Endothelial cell of umbilical vein (primary cell): Measurements from ENCODE around the gene PPP2R2C. TPM values are rescaled to one million over a fixed set of nuclear protein-coding genes. Genes with fewer than 3 reads are reported as not detected.

Source experiments
- BruUV-seq: library from RNA; stranded (reverse); fragments of 400-500 nt; replicated peaks from 2 replicates; lab custom pipeline; 2021; lab: Mats Ljungman, UMichigan
- CTCF ChIA-PET: fragments of 300-600, 350-600 bp; sonication (Branson Sonifier 250); formaldehyde crosslinking; loops from one replicate; lab custom pipeline; 2021; ENCODE audit warnings: antibody characterized with exemption, inconsistent platforms; lab: Charles Lee
- POLR2A ChIA-PET: fragments of 300-600, 350-600 bp; sonication (Branson Sonifier 250); formaldehyde crosslinking; loops from one replicate; lab custom pipeline; 2021; ENCODE audit warnings: antibody characterized with exemption, inconsistent platforms; lab: Charles Lee
- DNase-seq: peaks from one replicate; pipeline ENCODE4 v3.0.0-alpha.2; 2011; ENCODE audit warnings: low read depth, low spot score
- FAIRE-seq: peaks from 2 replicates; lab custom pipeline; 2011; peaks lifted over from hg19 to GRCh38; lab: Jason Lieb, UNC
- H2AFZ ChIP-seq: 2 replicates; pipeline ENCODE4 v1.6.0; 2012; ENCODE audit warnings: low read depth, low read length, control low read depth, inconsistent platforms
- H3K27ac ChIP-seq: 2 replicates; pipeline ENCODE4 v1.5.1; 2011; ENCODE audit warnings: low read depth, mild to moderate bottlenecking, control low read depth, low read length, moderate library complexity; ENCODE audit not compliant: insufficient read depth
- H3K27me3 ChIP-seq, 2 experiments: 2 replicates each; pipeline versions ENCODE4 v1.6.0 to v1.6.1; 2011; ENCODE audit warnings: low read length in 2 of 2, mixed read lengths in 1 of 2; ENCODE audit not compliant: control insufficient read depth in 2 of 2, insufficient read depth in 2 of 2
- H3K36me3 ChIP-seq, 2 experiments: 2 replicates in 1 of 2; 3 replicates in 1 of 2; pipeline ENCODE4 v1.5.1; 2011; ENCODE audit warnings: low read length in 2 of 2, mild to moderate bottlenecking in 1 of 2, moderate library complexity in 1 of 2; ENCODE audit not compliant: control insufficient read depth in 2 of 2, insufficient read depth in 2 of 2; ENCODE audit errors: extremely low read depth in 1 of 2
- H3K4me1 ChIP-seq: 3 replicates; pipeline ENCODE4 v1.5.1; 2011; ENCODE audit warnings: mild to moderate bottlenecking, low read length; ENCODE audit not compliant: control insufficient read depth, insufficient read depth; ENCODE audit errors: extremely low read depth
- H3K4me2 ChIP-seq: 2 replicates; pipeline ENCODE4 v1.6.1; 2011; ENCODE audit warnings: low read length, control low read depth, mixed read lengths; ENCODE audit not compliant: insufficient read depth
- H3K4me3 ChIP-seq, 3 experiments: fragments of 200-600 bp in 1 of 3; sonication (generic), shearing (Covaris generic) in 1 of 3; replicated peaks in 1 of 3; 2 replicates each; pipeline ENCODE4 v1.5.1; 2011 to 2016; ENCODE audit warnings: control low read depth in 3 of 3, low read length in 3 of 3, mild to moderate bottlenecking in 2 of 3, inconsistent platforms in 1 of 3, low read depth in 1 of 3, moderate library complexity in 1 of 3; ENCODE audit not compliant: insufficient read depth in 1 of 3
- H3K79me2 ChIP-seq: 2 replicates; pipeline ENCODE4 v1.6.0; 2012; ENCODE audit warnings: low read length, inconsistent platforms; ENCODE audit not compliant: control insufficient read depth, insufficient read depth
- H3K9ac ChIP-seq: replicated peaks from 2 replicates; pipeline ENCODE3; 2011; ENCODE audit warnings: low read length, control low read depth; ENCODE audit not compliant: insufficient read depth; ENCODE audit errors: extremely low read depth
- H3K9me1 ChIP-seq: replicated peaks from 3 replicates; pipeline ENCODE4 v1.6.0; 2011; ENCODE audit warnings: mild to moderate bottlenecking, low read length; ENCODE audit not compliant: control insufficient read depth, insufficient read depth; ENCODE audit errors: extremely low read depth
- H3K9me3 ChIP-seq: replicated peaks from 2 replicates; pipeline ENCODE4 v1.5.1; 2012; ENCODE audit warnings: low read length, inconsistent platforms; ENCODE audit not compliant: control insufficient read depth, insufficient read depth
- H4K20me1 ChIP-seq: replicated peaks from 2 replicates; pipeline ENCODE3; 2011; ENCODE audit warnings: mild to moderate bottlenecking, low read length; ENCODE audit not compliant: control insufficient read depth, insufficient read depth; ENCODE audit errors: extremely low read depth
- EZH2 ChIP-seq: IDR thresholded peaks from 2 replicates; pipeline ENCODE4 v1.6.1; 2012; ENCODE audit warnings: borderline replicate concordance, low read depth, mild to moderate bottlenecking, moderate library complexity, low read length, inconsistent platforms; ENCODE audit not compliant: severe bottlenecking
- FOS ChIP-seq: IDR thresholded peaks from 2 replicates; pipeline ENCODE4 v1.6.1; 2011; ENCODE audit warnings: mild to moderate bottlenecking, low read length, moderate library complexity, borderline replicate concordance; ENCODE audit not compliant: insufficient read depth
- GATA2 ChIP-seq: IDR thresholded peaks from 2 replicates; pipeline ENCODE4 v1.7.0; 2011; ENCODE audit warnings: low read depth, mild to moderate bottlenecking, moderate library complexity, mixed read lengths, low read length; ENCODE audit not compliant: insufficient read length, insufficient read depth
- JUN ChIP-seq: IDR thresholded peaks from 2 replicates; pipeline ENCODE4 v1.6.1; 2011; ENCODE audit warnings: borderline replicate concordance, low read depth; ENCODE audit not compliant: insufficient read length, insufficient read depth
- MYC ChIP-seq: IDR thresholded peaks from one replicate; pipeline ENCODE4 v1.6.1; 2011; ENCODE audit warnings: mild to moderate bottlenecking, low read depth, low read length
- POLR2A ChIP-seq: IDR thresholded peaks from 2 replicates; pipeline ENCODE4 v1.6.1; 2012; ENCODE audit warnings: low read depth, mild to moderate bottlenecking, control low read depth, low read length
- POLR2AphosphoS5 ChIP-seq: IDR thresholded peaks from 2 replicates; pipeline ENCODE4 v1.6.1; 2012; ENCODE audit warnings: low read depth, mild to moderate bottlenecking, control low read depth, low read length, moderate library complexity; ENCODE audit not compliant: insufficient read depth
- dilution Hi-C: fragments of 300-500 bp; cut with MboI; formaldehyde crosslinking; loops from one replicate; pipeline ENCODE4 v1.15.0; 2019; ENCODE audit warnings: low sequenced_read_pairs; ENCODE audit not compliant: extremely low pct_ligation_motif_present
- intact Hi-C: fragments of 100-400 bp; cut with micrococcal nuclease; formaldehyde crosslinking; loops from one replicate; pipeline ENCODE4 v1.10.0; 2022
- polyA plus RNA-seq, 4 experiments: library from polyadenylated mRNA; depleted of rRNA in 3 of 4; stranded (reverse) in 3 of 4; unstranded in 1 of 4; fragments of >200 nt; gene quantifications; 2 replicates each; pipeline versions ENCODE4 v1.2.1 to v1.2.3, GENCODE V29; 2011 to 2012; ENCODE audit warnings: missing spikeins in 1 of 4
- total RNA-seq: library from RNA; stranded (reverse); gene quantifications from 2 replicates; pipeline ENCODE4 v1.2.3, GENCODE V29; 2021
- TF ChIP-seq, protein P1 (sequence below), 2 donors: IDR thresholded peaks; 1 replicate in 1 of 2; 2 replicates in 1 of 2; pipeline ENCODE4 v1.5.1; 2011; ENCODE audit warnings: low read length in 2 of 2, mild to moderate bottlenecking in 2 of 2, moderate library complexity in 2 of 2, control low read depth in 1 of 2, inconsistent platforms in 1 of 2, low read depth in 1 of 2; ENCODE audit not compliant: insufficient read depth in 1 of 2; ENCODE audit errors: extremely low read depth in 1 of 2
- TF ChIP-seq, protein P2 (sequence below): IDR thresholded peaks from 2 replicates; pipeline ENCODE4 v1.6.1; 2011; ENCODE audit not compliant: insufficient read depth, insufficient read length

The PPP2R2C gene
- total and polyA plus RNA-seq, 2 donors (not counting 3 experiments of a cell fraction or from before 2014, with no cell fraction given), result 0.03 to 0.09 TPM

DNA sequence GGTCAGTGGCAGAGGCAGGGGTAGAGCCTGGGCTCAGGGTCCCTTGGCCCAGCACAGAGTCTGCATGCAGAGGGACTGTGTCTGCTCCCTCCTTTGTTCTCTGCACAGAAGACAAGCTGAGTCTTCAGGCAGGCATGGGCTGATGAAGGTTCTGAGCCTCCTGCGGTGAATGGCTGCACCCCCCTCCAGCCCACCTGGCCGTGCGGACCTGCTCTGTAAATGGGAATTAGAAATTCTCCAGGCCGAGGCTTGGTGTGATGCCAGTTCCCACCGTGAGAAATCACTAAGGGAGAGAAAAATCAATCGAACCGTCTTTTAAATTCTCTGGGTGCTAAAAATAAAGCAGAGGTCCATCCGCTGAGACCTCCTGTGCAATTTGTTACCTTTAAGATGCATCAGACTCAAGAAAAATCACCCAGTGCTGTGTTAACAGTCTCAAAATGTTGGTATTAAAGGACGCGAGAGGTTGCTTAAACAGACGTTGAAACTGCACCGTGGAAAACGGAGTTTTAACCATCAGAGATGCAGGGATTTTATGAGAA lies 106.8 kb downstream of the PPP2R2C start:
- Histone ChIP-seq H3K4me1 (no peaks in the 10 kb centered on the region), H3K9ac (no peak overlapping the region), H3K4me2 (no peak overlapping the region), H3K4me3 (no peak overlapping the region), H2AFZ (no peak overlapping the region), H4K20me1 (no peaks in the 10 kb centered on the region), H3K79me2 (no peaks in the 10 kb centered on the region), H3K27ac (no peak overlapping the region), H3K9me1 (no peaks in the 10 kb centered on the region), H3K27me3 (no peaks in the 10 kb centered on the region), H3K9me3 (no peaks in the 10 kb centered on the region), H3K36me3 (no peaks in the 10 kb centered on the region)
- dilution Hi-C loops, result no loop called here
- CTCF ChIA-PET, result no interaction called here
- BruUV-seq, result no TSS peak
- intact Hi-C loops, result no loop called here
- TF ChIP-seq POLR2AphosphoS5, result no peak
- TF ChIP-seq, protein P1, sequence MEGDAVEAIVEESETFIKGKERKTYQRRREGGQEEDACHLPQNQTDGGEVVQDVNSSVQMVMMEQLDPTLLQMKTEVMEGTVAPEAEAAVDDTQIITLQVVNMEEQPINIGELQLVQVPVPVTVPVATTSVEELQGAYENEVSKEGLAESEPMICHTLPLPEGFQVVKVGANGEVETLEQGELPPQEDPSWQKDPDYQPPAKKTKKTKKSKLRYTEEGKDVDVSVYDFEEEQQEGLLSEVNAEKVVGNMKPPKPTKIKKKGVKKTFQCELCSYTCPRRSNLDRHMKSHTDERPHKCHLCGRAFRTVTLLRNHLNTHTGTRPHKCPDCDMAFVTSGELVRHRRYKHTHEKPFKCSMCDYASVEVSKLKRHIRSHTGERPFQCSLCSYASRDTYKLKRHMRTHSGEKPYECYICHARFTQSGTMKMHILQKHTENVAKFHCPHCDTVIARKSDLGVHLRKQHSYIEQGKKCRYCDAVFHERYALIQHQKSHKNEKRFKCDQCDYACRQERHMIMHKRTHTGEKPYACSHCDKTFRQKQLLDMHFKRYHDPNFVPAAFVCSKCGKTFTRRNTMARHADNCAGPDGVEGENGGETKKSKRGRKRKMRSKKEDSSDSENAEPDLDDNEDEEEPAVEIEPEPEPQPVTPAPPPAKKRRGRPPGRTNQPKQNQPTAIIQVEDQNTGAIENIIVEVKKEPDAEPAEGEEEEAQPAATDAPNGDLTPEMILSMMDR (IDR thresholded peaks at IDR 0.05; ENCODE audit: extremely low read depth in 1 of 2, insufficient read depth in 1 of 2, low read depth in 1 of 2, low read length in 2 of 2), result no peak
- TF ChIP-seq, protein P2, sequence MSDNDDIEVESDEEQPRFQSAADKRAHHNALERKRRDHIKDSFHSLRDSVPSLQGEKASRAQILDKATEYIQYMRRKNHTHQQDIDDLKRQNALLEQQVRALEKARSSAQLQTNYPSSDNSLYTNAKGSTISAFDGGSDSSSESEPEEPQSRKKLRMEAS, result no peak
- no peak for TF ChIP-seq FOS
- no peak for TF ChIP-seq MYC
- no peak for TF ChIP-seq POLR2A
- no peak for TF ChIP-seq GATA2
- no peak for TF ChIP-seq EZH2
- no peak for TF ChIP-seq JUN
- FAIRE-seq (no peak), DNase-seq (no peak)
- POLR2A ChIA-PET, result no interaction called here
